NCI-H345 treated with DMSO at 0.1 percent for 48 hours (cell line): Measurements from ENCODE around the gene S1PR4.
"Not testable (repeated sequence)": the region's sequence is repeated elsewhere in the genome, so short reads cannot be mapped to it uniquely, and the experiment has no call there.

Experiments used
- DNase-seq: peaks from one replicate; lab custom pipeline; 2025; ENCODE audit not compliant: unreplicated experiment; lab: John Stamatoyannopoulos, UW

The S1PR4 gene

GRCh38 chr19:3192684-3193083 lies 14.1 kb downstream of the S1PR4 start:
- DNase-seq: no peak

GRCh38 chr19:3193256-3194105 lies 14.9 kb downstream of the S1PR4 start:
- no peak for DNase-seq

- no peak for DNase-seq
Measured at GRCh38 chr19:3194106-3195087, 15.8 kb downstream of the S1PR4 start.

- DNase-seq: no peak
Measured at GRCh38 chr19:3196064-3196932, 17.7 kb downstream of the S1PR4 start.

DNA sequence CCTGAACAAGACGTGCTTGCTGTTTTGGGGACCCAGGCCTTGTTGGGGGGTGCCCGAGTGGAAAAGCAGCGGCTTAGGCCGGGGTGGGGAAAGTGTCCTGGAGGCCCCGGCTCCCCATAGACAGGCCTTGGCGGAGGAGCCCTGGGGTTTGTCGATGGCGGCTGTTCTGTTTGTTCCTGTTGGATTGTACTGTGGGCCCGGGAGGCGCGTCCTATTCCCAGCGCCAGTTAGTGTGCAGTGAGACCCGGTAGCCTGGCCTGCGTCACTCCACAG lies 18.3 kb downstream of the S1PR4 start:
- DNase-seq: no peak

DNA sequence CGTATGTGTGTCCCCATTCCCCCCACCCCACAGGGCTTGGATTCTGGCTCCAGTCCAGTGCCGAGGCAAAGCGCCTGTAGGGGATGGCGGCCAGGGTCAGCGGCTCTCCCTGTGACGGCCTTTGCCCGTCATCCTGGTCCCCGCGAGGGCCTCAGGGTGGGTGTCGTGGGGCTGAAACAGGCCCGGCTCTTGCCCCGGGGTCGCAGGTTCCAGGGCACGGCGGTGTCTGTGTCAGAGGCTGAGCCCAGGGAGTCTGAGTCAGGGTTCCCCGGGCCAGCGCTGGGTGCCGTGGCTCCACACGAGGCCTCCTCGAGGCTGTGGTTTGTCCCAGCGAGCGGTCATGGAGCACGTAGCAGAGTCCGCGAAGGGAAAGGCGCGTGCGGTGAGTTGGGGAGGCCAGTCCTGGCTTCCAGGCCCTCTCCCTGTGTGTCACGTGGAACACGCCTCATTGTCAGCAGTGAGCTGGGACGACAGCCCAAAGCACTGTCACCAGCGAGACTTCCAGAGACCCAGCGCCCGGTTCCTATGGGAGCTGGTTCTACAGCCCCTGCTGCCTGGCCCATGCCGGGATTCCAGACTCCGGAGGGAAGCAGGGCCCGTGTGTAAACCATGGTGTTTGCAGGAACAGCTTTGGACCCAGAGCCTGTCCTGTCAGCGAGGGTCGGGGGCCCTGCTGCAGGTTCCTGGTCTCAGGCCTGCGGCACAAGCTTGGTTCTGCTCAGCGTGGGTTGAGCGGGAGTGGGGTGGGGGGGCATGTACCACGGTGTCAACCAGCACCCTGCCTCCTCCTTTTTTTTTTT lies 20.5 kb downstream of the S1PR4 start:
- no peak for DNase-seq

GRCh38 chr19:3201072-3201700 lies 22.6 kb downstream of the S1PR4 start:
- DNase-seq: no peak

DNA sequence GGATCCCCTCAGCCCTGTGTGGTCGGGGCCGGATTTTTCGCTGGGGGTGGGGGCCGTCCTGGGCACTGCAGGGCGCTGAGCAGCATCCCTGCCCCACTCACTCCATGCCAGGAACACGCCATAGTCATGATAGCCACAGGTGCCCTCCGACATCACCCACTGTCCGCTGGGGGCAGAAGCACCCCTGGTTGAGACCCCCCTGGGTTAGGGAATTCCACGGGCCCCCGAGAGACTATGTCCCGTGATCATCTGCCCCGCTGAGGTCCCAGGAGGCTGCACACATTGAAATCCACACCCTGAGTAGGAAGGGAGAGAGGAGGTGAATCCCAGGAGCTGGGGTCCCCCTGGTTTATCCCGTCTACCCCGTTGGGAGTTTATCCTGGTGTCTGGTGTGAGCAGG lies 23.3 kb downstream of the S1PR4 start:
- DNase-seq: no peak

- DNase-seq: no peak
Measured at GRCh38 chr19:3202346-3202745, 23.8 kb downstream of the S1PR4 start.

DNA sequence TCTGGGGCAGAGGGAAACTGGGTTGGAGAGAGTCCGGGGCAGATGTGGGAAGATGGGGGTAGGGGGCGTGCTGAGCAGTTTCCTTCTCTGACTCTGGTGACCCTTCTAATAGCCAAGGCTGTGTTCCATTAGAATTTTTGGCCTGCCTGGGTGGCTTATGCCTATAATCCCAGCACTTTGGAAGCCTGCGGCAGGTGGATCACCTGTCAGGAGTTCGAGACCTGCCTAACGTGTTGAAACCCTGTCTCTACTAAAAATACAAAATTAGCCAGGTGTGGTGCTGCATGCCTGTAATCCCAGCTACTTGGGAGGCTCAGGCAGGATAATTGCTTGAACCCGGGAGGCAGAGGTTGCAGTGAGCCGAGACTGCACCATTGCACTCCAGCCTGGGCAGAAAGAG lies 24.3 kb downstream of the S1PR4 start:
- DNase-seq: not testable (repeated sequence)

DNA sequence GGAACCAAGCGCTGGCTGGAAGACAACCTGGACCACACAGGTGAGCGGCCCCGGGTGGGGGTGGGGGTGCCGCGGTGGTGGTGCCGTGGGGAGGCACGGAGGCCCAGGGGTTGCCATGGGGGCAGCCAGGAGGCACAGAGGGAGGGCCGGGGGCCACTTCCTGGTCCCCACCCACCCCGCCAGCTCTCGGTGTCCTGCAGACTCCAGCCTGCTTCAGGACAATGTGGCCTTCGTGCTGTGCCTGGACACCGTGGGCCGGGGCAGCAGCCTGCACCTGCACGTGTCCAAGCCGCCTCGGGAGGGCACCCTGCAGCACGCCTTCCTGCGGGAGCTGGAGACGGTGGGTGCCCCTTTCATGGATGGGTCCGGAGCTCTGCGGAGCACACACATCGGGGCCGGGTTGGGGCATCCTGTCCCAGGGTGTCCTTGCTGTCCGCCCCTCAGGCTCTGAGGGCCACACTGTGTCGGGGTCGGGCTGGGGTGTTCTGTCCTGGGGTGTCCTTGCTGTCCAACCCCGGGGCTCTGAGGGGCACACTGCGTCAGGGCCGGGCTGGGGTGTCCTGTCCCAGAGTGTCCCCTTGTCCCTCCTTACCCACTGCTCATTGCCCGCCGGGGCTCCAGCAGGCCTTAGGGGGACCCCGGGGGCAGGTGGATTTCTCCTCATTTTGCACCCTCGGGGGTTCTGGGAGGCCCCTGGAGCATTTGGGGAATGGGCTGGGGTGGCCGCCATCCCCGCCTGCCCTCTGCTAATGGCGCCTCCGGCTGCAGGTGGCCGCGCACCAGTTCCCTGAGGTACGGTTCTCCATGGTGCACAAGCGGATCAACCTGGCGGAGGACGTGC lies 25.5 kb downstream of the S1PR4 start:
- no peak for DNase-seq

- DNase-seq: no peak
Measured at GRCh38 chr19:3204646-3205275, 26.2 kb downstream of the S1PR4 start.

DNA sequence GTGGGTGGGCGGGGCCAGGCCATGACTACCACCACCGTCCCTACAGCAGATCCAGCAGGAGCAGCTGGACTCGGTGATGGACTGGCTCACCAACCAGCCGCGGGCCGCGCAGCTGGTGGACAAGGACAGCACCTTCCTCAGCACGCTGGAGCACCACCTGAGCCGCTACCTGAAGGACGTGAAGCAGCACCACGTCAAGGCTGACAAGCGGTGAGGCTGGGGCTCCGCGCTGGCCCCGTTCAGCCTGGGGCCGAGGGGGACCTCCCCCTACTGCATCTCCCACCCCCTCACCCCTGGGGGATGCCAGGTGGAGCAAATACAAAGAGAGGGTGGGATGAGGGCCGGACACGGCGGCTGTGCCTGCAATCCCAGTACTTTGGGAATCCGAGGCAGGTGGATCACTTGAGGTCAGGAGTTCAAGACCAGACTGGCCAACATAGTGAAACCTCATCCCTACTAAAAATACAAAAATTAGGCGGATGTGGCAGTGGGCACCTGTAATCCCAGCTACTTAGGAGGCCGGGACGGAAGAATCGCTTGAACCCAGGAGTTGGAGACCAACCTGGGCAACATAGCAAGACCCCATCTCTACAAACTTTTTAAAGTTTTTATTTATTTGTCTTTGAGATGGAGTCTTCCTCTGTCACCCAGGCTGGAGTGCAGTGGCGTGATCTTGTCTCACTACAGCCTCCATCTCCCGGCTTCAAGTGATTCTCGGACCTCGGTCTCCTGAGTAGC lies 27.8 kb downstream of the S1PR4 start:
- DNase-seq: no peak

GRCh38 chr19:3207461-3208242 lies 29.1 kb downstream of the S1PR4 start:
- no peak for DNase-seq

- no peak for DNase-seq
Measured at GRCh38 chr19:3208317-3209207, 30.0 kb downstream of the S1PR4 start.
